Activated gamma-delta T cell treated with anti-CD3 and anti-CD28 coated beads, Interleukin-2, amount 50 U/mL, for 16 hours (primary cell): ENCODE measurements around the gene LLCFC1.

Source experiments
- DNase-seq: peaks from one replicate; pipeline ENCODE4 v3.0.0-alpha.2; 2020; ENCODE audit warnings: low read depth

LLCFC1 gene

DNA sequence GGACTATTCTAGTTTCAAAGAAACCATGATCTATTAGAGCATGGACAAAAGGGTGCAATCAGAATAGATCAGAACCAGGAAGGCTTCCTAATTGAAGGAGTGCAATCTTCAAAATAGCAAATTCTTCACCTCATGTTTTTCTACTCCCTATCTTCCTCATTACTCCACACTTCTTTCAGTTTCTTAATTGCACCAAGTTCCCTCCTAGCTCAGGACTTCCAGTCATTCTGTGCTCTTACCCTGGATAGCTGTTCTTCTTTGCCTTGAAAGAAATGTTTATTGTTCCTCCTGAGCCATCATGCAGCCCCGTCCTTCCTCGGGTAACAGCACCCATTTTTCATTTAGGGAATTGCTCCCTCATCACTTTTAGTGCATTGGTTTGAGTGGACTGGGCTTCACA lies 28.8 kb upstream of the LLCFC1 start:
- no peak for DNase-seq

DNA sequence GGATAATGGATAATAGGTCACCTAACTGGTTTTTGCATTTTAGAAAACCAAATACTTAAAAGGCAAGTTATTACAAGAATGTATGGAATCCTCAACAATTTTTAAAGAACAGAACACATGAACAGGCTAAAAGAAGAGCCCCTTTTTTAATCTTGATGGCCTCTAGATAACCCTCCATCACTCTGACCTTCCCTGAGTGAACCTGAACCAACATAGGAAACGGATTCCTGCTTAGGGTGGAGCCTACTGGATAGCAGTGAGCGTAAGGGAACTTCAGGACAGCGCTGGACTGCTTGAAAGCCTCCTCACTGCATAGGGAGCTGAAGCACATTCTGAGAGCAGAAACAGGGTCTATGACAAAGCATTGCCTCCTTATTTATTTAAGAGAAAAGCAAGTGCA lies 26.2 kb upstream of the LLCFC1 start:
- no peak for DNase-seq

GRCh38 chr7:142913566-142913965 lies 25.7 kb upstream of the LLCFC1 start:
- DNase-seq, result no peak

DNA sequence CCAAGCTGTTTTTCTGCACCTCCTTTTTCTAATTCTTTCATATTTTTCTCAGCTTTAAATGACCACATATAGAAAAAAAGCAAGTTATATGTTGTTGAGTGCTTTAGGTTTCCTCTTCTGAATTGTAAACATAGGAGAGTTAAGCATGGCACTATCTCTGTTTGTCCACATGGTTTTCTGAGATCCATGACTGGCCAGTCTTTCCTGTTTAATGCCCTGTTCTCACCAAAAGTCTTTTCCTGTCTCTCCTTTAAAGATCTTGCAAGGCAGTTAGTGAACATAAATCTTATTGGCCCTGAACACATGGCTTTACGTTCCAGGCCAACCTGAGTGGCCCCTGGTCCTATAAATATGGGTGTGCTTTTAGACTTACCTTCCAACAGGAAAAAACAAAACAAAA lies 25.2 kb upstream of the LLCFC1 start:
- DNase-seq, result no peak

- DNase-seq, result no peak
These were observed 24.0 kb upstream of the LLCFC1 start for GRCh38 chr7:142915315-142915714.

DNA sequence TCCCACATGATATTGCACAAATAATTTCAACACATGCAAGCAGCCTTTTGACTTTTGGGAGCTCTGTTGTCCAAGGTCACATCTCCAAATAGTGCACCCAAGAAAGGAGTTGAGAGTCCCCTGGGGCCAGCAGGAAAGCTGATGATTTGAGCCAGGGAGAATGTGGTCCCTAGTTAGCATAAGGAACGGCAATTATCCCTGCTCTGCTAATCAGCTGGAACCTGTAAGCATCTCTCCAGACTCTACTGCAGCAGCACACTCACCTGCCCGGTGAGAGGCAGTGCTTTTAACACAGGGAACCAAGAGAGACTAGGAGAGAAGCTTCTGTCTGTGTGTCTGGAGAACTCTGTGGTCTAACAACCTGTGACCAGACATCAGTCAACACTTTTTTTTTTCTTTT lies 22.8 kb upstream of the LLCFC1 start:
- DNase-seq, result no peak

DNA sequence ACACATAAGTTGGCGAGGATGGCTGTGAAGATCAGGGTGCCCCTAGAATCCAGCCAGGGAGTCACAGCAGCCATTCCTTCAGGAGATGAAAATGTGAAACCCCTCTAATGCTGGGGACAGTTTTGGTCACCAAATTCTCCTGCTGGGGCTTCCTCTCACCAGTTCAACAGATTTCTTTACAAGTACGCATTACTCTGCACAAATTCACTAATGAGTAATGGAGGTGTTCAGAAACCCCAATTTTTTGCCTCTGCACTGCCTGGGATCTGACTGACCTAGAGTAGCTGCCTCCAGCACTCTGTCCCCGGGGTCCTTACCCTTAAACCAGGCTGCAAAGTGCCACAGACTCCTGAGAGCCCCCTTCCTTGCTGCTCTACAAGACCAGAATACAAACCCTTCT lies 21.8 kb upstream of the LLCFC1 start:
- no peak for DNase-seq

GRCh38 chr7:142918901-142919300 lies 20.4 kb upstream of the LLCFC1 start:
- no peak for DNase-seq

- DNase-seq, result no peak
These were observed 19.6 kb upstream of the LLCFC1 start for GRCh38 chr7:142919656-142920055.

GRCh38 chr7:142923391-142923790 lies 15.9 kb upstream of the LLCFC1 start:
- no peak for DNase-seq

DNA sequence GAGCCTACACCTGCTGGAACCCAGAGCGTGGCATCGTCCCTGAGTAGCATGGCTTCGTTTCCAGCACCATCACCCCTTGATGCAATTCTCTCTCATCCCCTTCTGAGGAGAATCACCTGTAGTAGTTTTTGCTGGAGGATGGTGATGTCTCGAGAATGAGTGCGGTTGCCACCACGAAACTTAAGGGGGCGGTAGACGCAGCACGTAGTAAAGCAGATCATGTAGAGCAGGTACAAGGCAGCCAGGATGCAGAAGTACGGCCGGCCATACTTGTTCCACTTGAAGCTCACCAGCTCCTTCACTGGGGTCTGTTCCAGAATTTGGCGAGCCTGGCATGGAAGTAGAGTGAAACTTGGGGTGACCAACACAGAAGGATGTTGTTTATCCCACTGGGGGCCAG lies 13.9 kb upstream of the LLCFC1 start:
- DNase-seq, result no peak

- no peak for DNase-seq
These were observed 12.1 kb upstream of the LLCFC1 start for GRCh38 chr7:142927085-142927745.

- no peak for DNase-seq
These were observed 11.3 kb upstream of the LLCFC1 start for GRCh38 chr7:142927949-142928348.

GRCh38 chr7:142930126-142930730 lies 9.1 kb upstream of the LLCFC1 start:
- DNase-seq, result no peak

DNA sequence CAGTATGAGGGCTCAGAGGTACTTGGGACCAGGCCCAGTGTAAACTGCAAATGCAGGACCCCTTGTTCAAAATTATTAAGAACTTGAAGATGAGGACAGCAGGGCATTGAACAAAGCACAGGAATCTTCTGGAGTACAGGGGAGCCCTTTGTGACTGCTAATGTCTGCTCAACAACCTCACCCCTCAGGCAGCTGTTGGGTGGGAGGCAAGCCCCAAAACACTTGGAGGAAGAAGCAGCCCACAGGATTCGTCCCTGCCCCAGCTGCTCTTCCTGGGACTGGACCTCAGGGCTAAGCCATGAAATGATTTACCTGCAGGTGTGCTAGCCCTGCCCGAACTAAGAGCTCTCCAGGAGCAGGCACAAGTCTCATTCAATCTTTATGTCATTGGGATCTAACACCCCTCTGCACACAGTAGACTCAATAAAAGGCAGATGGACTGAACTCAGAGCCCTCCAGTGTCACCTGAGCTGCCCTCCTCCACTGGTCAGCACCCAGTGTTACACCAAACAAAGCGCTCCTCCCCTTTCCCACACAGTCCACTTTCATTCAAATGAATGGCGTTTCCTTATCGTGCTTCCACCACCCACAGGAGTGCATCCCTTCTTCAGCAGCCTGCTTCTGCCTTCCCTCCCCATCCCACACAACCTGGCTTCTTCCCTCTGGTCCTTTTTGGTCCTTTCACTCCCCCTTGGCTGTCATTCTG lies 6.7 kb upstream of the LLCFC1 start:
- no peak for DNase-seq

GRCh38 chr7:142933092-142933475 lies 6.2 kb upstream of the LLCFC1 start:
- DNase-seq, result no peak

DNA sequence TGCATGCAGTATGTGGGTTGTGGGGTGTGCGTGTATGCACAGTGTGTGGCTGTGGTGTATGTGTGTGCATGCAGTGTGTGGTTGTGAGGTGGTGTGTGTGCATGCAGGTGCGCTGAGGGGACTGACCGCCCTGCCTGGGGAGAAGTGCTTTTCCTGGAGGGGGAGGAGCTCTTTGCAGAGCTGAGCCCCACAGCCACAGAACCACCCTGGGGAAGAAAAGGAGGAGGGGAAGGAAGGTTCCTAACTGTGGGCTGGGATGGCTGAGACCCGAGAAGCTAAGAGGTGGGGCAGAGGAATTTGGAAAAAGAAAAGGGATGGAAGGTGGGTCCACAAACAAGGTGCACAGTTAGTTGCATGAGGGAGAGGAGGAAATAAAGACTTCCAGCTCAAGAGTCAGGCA lies 5.7 kb upstream of the LLCFC1 start, which contains the start of gene TRPV5:
TRPV5 (minus strand) TSS at position 123 of the 400 bp plus-strand sequence. CDS start 287 bp downstream, outside the sequence.
- no peak for DNase-seq

DNA sequence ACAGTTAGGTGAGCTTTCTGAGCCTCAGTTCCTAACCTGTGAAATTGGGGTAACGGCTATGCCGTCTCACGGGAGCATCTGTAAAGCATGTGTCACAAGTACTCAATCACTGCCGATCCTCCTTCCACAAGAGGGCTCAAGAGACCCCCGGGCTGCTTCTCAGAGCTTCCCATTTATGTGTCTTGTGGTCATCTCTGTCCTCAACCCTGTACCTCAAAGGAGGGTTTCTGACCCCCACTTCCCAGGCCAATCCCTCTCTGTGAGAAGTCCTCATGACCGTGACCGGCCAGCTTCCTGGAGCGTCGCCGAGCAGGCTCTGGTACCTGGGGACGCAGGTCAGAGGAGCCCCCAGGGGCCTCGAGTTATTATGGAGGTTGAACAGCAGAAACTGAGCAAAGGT lies 5.2 kb upstream of the LLCFC1 start:
- no peak for DNase-seq

DNA sequence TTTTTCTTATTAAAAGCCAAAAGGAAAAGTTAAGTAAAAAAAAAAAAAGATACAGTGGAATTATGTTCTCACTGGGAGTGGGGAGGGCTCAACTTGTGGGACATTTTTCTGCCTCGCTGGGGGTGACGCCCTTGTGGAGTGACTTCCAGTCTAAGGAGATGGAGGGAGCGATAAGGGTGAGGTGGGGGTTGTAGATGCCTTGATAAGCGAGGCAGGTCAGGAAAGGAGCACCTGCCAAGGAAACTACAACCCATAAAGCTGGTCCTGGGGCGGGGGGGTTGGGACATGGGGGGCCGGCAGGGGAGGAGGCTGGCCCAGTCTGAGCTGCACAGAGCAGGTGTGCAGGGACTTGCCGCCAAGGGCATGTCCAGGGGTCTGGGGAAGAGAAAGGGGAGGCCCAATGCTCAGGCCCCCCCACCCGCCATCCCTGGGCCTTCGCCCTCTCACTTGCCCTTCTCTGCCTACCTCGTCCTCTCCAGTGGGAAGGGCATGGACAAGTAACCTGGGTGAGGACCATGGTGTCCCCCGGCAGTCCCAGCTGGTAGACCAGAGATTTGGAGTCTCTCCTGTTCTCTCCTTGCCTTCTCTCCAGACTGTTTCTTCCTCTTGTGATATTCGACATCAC lies 3.2 kb upstream of the LLCFC1 start:
- no peak for DNase-seq

GRCh38 chr7:142938611-142939010 lies 673 bp upstream of the LLCFC1 start:
- no peak for DNase-seq

- no peak for DNase-seq
These were observed 1.8 kb downstream of the LLCFC1 start for GRCh38 chr7:142940966-142941535.

DNA sequence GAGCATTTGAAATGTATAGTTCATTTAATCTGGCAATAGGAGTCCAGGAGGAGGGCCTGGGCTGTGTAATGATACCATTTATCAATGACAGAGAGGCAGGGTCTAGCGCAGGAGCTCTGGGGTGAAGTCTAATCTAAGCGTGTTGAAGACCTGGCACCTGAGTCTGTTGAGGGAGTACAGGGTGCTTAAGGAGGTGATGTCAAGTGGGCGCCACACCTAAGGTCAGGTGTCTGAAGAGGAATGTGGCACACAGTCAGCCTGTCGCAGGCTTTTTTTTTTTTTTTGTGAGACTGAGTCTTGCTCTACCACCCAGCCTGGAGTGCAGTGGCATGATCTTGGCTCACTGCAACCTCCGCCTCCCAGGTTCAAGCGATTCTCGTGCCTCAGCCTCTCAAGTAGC lies 2.3 kb downstream of the LLCFC1 start:
- no peak for DNase-seq

- DNase-seq, result no peak
These were observed 3.5 kb downstream of the LLCFC1 start for GRCh38 chr7:142942746-142943145.
